Left ventricle myocardium inferior (tissue), 1 donor: ENCODE measurements around the gene WBP11. TPM values are rescaled to one million over a fixed set of nuclear protein-coding genes. Genes with fewer than 3 reads are reported as not detected.

ENCODE experiments used
- DNase-seq: peaks from one replicate; pipeline ENCODE4 v3.0.0-alpha.2; 2020
- H3K27ac ChIP-seq: fragments of 200-600 bp; replicated peaks from 2 replicates; pipeline ENCODE4 v1.8.0; 2021
- H3K27me3 ChIP-seq: fragments of 200-600 bp; 2 replicates; pipeline ENCODE4 v1.8.0; 2021; ENCODE audit warnings: low read depth
- H3K36me3 ChIP-seq: fragments of 200-600 bp; 2 replicates; pipeline ENCODE4 v1.8.0; 2021
- H3K4me1 ChIP-seq: fragments of 200-600 bp; 2 replicates; pipeline ENCODE4 v1.8.0; 2021
- H3K4me3 ChIP-seq: fragments of 200-600 bp; 2 replicates; pipeline ENCODE4 v1.8.0; 2021; ENCODE audit warnings: mild to moderate bottlenecking, moderate library complexity
- H3K9me3 ChIP-seq: fragments of 200-600 bp; replicated peaks from 2 replicates; pipeline ENCODE4 v1.8.0; 2021
- intact Hi-C: fragments of 100-400 bp; cut with micrococcal nuclease; formaldehyde crosslinking; loops from one replicate; pipeline ENCODE4 v1.11.0; 2022
- total RNA-seq: library from RNA; stranded (reverse); fragmentation: NEBNext Ultra II Directional; extraction: Animal tissue kit (Norgen Biotek cat#: 25700); gene quantifications from one replicate; pipeline ENCODE4 v1.2.1, GENCODE V29; 2021
- TF ChIP-seq, protein P1 (sequence below): fragments of 200-600 bp; IDR thresholded peaks from 2 replicates; pipeline ENCODE4 v1.8.0; 2021; ENCODE audit warnings: antibody characterized with exemption, mild to moderate bottlenecking, borderline replicate concordance
- donor health status: DM: no; HTN: yes; CAD: no; lungs with severe emphysema.

Gene WBP11
- total RNA-seq, 1 donor from 2014 or later: 49.7 TPM

GRCh38 chr12:14841761-14842160 lies 38.5 kb upstream of the WBP11 start:
- peak overlapping the region; percentile 85 for H3K27ac ChIP-seq
- peak overlapping the region; percentile 51 for H3K4me3 ChIP-seq
- intact Hi-C loops: no loop called here
- no peaks in the 10 kb centered on the region for H3K36me3 ChIP-seq
- peaks cover 64% of the 10 kb centered on the region for H3K4me1 ChIP-seq
- TF ChIP-seq, protein P1, sequence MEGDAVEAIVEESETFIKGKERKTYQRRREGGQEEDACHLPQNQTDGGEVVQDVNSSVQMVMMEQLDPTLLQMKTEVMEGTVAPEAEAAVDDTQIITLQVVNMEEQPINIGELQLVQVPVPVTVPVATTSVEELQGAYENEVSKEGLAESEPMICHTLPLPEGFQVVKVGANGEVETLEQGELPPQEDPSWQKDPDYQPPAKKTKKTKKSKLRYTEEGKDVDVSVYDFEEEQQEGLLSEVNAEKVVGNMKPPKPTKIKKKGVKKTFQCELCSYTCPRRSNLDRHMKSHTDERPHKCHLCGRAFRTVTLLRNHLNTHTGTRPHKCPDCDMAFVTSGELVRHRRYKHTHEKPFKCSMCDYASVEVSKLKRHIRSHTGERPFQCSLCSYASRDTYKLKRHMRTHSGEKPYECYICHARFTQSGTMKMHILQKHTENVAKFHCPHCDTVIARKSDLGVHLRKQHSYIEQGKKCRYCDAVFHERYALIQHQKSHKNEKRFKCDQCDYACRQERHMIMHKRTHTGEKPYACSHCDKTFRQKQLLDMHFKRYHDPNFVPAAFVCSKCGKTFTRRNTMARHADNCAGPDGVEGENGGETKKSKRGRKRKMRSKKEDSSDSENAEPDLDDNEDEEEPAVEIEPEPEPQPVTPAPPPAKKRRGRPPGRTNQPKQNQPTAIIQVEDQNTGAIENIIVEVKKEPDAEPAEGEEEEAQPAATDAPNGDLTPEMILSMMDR: no peak
- H3K9me3 ChIP-seq: peaks cover 5% of the 10 kb centered on the region
- DNase-seq: peak; percentile 56
- no peaks in the 10 kb centered on the region for H3K27me3 ChIP-seq

- H3K4me1 ChIP-seq: peaks cover 56% of the 10 kb centered on the region
- no peak overlapping the region for H3K4me3 ChIP-seq
Observed at GRCh38 chr12:14840616-14841015, 37.3 kb upstream of the WBP11 start.

GRCh38 chr12:14839262-14839661 lies 36.0 kb upstream of the WBP11 start:
- Histone ChIP-seq H3K9me3 (peaks cover 5% of the 10 kb centered on the region), H3K4me1 (peaks cover 57% of the 10 kb centered on the region), H3K36me3 (no peaks in the 10 kb centered on the region), H3K4me3 (no peak overlapping the region), H3K27me3 (no peaks in the 10 kb centered on the region), H3K27ac (no peak overlapping the region)
- DNase-seq: no peak
- intact Hi-C loops: no loop called here
- TF ChIP-seq, protein P1: no peak

More at GRCh38 chr12:14840616-14841015, 37.3 kb upstream of the WBP11 start:
- TF ChIP-seq, protein P1: no peak
- intact Hi-C loops: no loop called here
- Histone ChIP-seq H3K36me3 (no peaks in the 10 kb centered on the region), H3K9me3 (peaks cover 5% of the 10 kb centered on the region), H3K27me3 (no peaks in the 10 kb centered on the region), H3K27ac (peak overlapping the region; percentile 85)
- no peak for DNase-seq

- no peak overlapping the region for H3K4me3 ChIP-seq
- no peak for DNase-seq
- H3K27me3 ChIP-seq: no peaks in the 10 kb centered on the region
- H3K27ac ChIP-seq: peak overlapping the region; percentile 38
- TF ChIP-seq, protein P1: no peak
- H3K9me3 ChIP-seq: peaks cover 5% of the 10 kb centered on the region
- no peaks in the 10 kb centered on the region for H3K36me3 ChIP-seq
- H3K4me1 ChIP-seq: peaks cover 40% of the 10 kb centered on the region
- intact Hi-C loops: no loop called here
Observed at GRCh38 chr12:14836336-14837210, 33.3 kb upstream of the WBP11 start.

- peak overlapping the region; percentile 55 for H3K27ac ChIP-seq
- intact Hi-C loops: no loop called here
- DNase-seq: no peak
- peaks cover 26% of the 10 kb centered on the region for H3K4me1 ChIP-seq
- TF ChIP-seq, protein P1: no peak
- no peaks in the 10 kb centered on the region for H3K27me3 ChIP-seq
- H3K36me3 ChIP-seq: no peaks in the 10 kb centered on the region
- no peak overlapping the region for H3K4me3 ChIP-seq
- peaks cover 5% of the 10 kb centered on the region for H3K9me3 ChIP-seq
Observed at GRCh38 chr12:14834509-14834908, 31.2 kb upstream of the WBP11 start.
